ENCODE data around the gene ZNF774.
"Not testable (repeated sequence)": the region's sequence is repeated elsewhere in the genome, so short reads cannot be mapped to it uniquely, and the experiment has no call there.

ZNF774 gene

GRCh38 chr15:90345857-90346256 lies 6.2 kb upstream of the ZNF774 start:
- DNase-seq (no peak), ATAC-seq (no peak)

- ATAC-seq, DNase-seq: not testable (repeated sequence)
Measured at GRCh38 chr15:90347431-90348065, 4.5 kb upstream of the ZNF774 start.

- no peak for DNase-seq
- no peak for ATAC-seq
Measured at GRCh38 chr15:90348456-90348855, 3.6 kb upstream of the ZNF774 start.

- DNase-seq (no peak), ATAC-seq (no peak)
Measured at GRCh38 chr15:90349072-90349471, 3.0 kb upstream of the ZNF774 start.

- DNase-seq = no peak
- ATAC-seq = no peak
Measured at GRCh38 chr15:90349821-90350220, 2.3 kb upstream of the ZNF774 start.

GRCh38 chr15:90351479-90352106 lies 491 bp upstream of the ZNF774 start:
- ATAC-seq (peak; percentile 19), DNase-seq (no peak)

- DNase-seq = no peak
Measured at GRCh38 chr15:90354986-90355385, 2.9 kb downstream of the ZNF774 start.

GRCh38 chr15:90358124-90359033 lies 6.3 kb downstream of the ZNF774 start:
- DNase-seq (no peak), ATAC-seq (peak; percentile 47)

More at GRCh38 chr15:90354986-90355385, 2.9 kb downstream of the ZNF774 start:
- ATAC-seq = no peak

- DNase-seq (no peak), ATAC-seq (no peak)
Measured at GRCh38 chr15:90360746-90361145, 8.7 kb downstream of the ZNF774 start.

- no peak for DNase-seq
- no peak for ATAC-seq
Measured at GRCh38 chr15:90362936-90363212, 10.8 kb downstream of the ZNF774 start.

- ATAC-seq (no peak), DNase-seq (no peak)
Measured at GRCh38 chr15:90364251-90364650, 12.2 kb downstream of the ZNF774 start.

GRCh38 chr15:90365414-90366055 lies 13.5 kb downstream of the ZNF774 start:
- no peak for DNase-seq
- ATAC-seq = no peak

- no peak for ATAC-seq
- no peak for DNase-seq
Measured at GRCh38 chr15:90367576-90367975, 15.5 kb downstream of the ZNF774 start.

- DNase-seq (no peak), ATAC-seq (no peak)
Measured at GRCh38 chr15:90375071-90375470, 23.0 kb downstream of the ZNF774 start.

GRCh38 chr15:90376789-90377188 lies 24.7 kb downstream of the ZNF774 start:
- ATAC-seq = peak; percentile 88

GRCh38 chr15:90379263-90379662 lies 27.2 kb downstream of the ZNF774 start:
- ATAC-seq = no peak
- DNase-seq = no peak

More at GRCh38 chr15:90376789-90377188, 24.7 kb downstream of the ZNF774 start:
- DNase-seq = peak; percentile 59

- ATAC-seq (no peak), DNase-seq (no peak)
Measured at GRCh38 chr15:90381515-90381914, 29.4 kb downstream of the ZNF774 start.

- no peak for ATAC-seq
Measured at GRCh38 chr15:90382320-90382719, 30.2 kb downstream of the ZNF774 start.

GRCh38 chr15:90386221-90386620 lies 34.1 kb downstream of the ZNF774 start:
- ATAC-seq (no peak), DNase-seq (no peak)

More at GRCh38 chr15:90382320-90382719, 30.2 kb downstream of the ZNF774 start:
- DNase-seq = no peak

- ATAC-seq = peak; percentile 97
- peak; percentile 98 for DNase-seq
Measured at GRCh38 chr15:90387534-90388461, 35.7 kb downstream of the ZNF774 start, which contains the start of gene IQGAP1. IQGAP1 (plus strand) TSS chr15:90388242; CDS start chr15:90388342, 100 bp downstream.

Measured in stimulated activated naive CD8-positive, alpha-beta T cell treated with anti-CD3 and anti-CD28 coated beads, Interleukin-15, Interleukin-2, amounts not matched to agents 100 U/mL and 50 U/mL, for 24 hours (primary cell).